K562 (cell line): ENCODE results near the gene PIGX. TPM values are rescaled to one million over a fixed set of nuclear protein-coding genes. Genes with fewer than 3 reads are reported as not detected.

ENCODE experiments used
- CEBPG ChIP-seq, 3 experiments: fragments of 200-800 bp in 1 of 3; sonication (Bioruptor generic) in 1 of 3; sonication (generic) in 1 of 3; formaldehyde crosslinking in 1 of 3; IDR thresholded peaks in 2 of 3; conservative IDR thresholded peaks in 1 of 3; 2 replicates each; pipeline versions ENCODE4 v1.6.1 to v1.8.0; 2016 to 2022; ENCODE audit warnings: missing compliant biosample characterization in 2 of 3, missing genetic modification characterization in 2 of 3, mild to moderate bottlenecking in 1 of 3, missing genetic modification reagents in 1 of 3
- EP400 ChIP-seq: fragments of 450-650 bp; IDR thresholded peaks from 2 replicates; pipeline ENCODE4 v1.6.1; 2017; ENCODE audit warnings: antibody characterized with exemption, mild to moderate bottlenecking, moderate library complexity
- FOXK2 ChIP-seq, 2 experiments: fragments of 450-650 bp; IDR thresholded peaks in 1 of 2; conservative IDR thresholded peaks in 1 of 2; 2 replicates each; pipeline ENCODE4 v1.6.1; 2016; ENCODE audit warnings: low read depth in 2 of 2, mild to moderate bottlenecking in 1 of 2
- HMBOX1 ChIP-seq: sonication (generic); IDR thresholded peaks from 2 replicates; pipeline ENCODE4 v1.6.1; 2016
- HNRNPH1 ChIP-seq: fragments of 200-400 bp; formaldehyde crosslinking; optimal IDR thresholded peaks from 2 replicates; pipeline ENCODE3; 2017; ENCODE audit warnings: low read depth, mild to moderate bottlenecking, low read length, moderate library complexity
- SMAD1 ChIP-seq: fragments of 150-350 bp; IDR thresholded peaks from 2 replicates; pipeline ENCODE4 v1.6.1; 2014; ENCODE audit warnings: low read length, low read depth; ENCODE audit not compliant: partially characterized antibody
- STAT6 ChIP-seq: sonication (generic); formaldehyde crosslinking; IDR thresholded peaks from 2 replicates; pipeline ENCODE4 v1.8.1; 2023; ENCODE audit warnings: mild to moderate bottlenecking, missing genetic modification reagents
- TAF7 ChIP-seq: fragments of 450-650 bp; IDR thresholded peaks from 2 replicates; pipeline ENCODE4 v1.6.1; 2016; ENCODE audit warnings: missing genetic modification characterization, missing compliant biosample characterization
- THAP12 ChIP-seq: fragments of 250-450 bp; sonication (Bioruptor Pico); IDR thresholded peaks from 2 replicates; pipeline ENCODE4 v1.9.0; 2021; ENCODE audit warnings: mild to moderate bottlenecking, inconsistent platforms
- U2AF1 ChIP-seq: fragments of 200-400 bp; formaldehyde crosslinking; optimal IDR thresholded peaks from 2 replicates; pipeline ENCODE3; 2017; ENCODE audit warnings: mild to moderate bottlenecking, low read depth, low read length, moderate library complexity
- XRCC3 ChIP-seq: fragments of 450-650 bp; IDR thresholded peaks from 2 replicates; pipeline ENCODE4 v1.6.1; 2017; ENCODE audit warnings: mild to moderate bottlenecking, moderate library complexity
- ZBTB2 ChIP-seq: fragments of 450-650 bp; IDR thresholded peaks from 2 replicates; pipeline ENCODE4 v1.6.1; 2016; ENCODE audit warnings: antibody characterized with exemption
- ZBTB33 ChIP-seq: sonication (generic); formaldehyde crosslinking; IDR thresholded peaks from 2 replicates; pipeline ENCODE4 v1.8.1; 2023; ENCODE audit warnings: mild to moderate bottlenecking, missing genetic modification reagents
- ZFP36 ChIP-seq: fragments of 150-350 bp; IDR thresholded peaks from 2 replicates; pipeline ENCODE4 v1.6.1; 2018; ENCODE audit warnings: low read length, low read depth; ENCODE audit not compliant: partially characterized antibody
- ZNF146 ChIP-seq: IDR thresholded peaks from one replicate; pipeline ENCODE4 v1.6.1; 2018; ENCODE audit warnings: missing compliant biosample characterization; ENCODE audit not compliant: unreplicated experiment
- ZNF41 ChIP-seq: fragments of 250-450 bp; sonication (Bioruptor Pico); conservative IDR thresholded peaks from 2 replicates; pipeline ENCODE4 v1.4.0; 2020; ENCODE audit warnings: mild to moderate bottlenecking
- ZNF699 ChIP-seq: fragments of 250-450 bp; sonication (Bioruptor Pico); IDR thresholded peaks from 2 replicates; pipeline ENCODE4 v1.8.0; 2021; ENCODE audit warnings: mild to moderate bottlenecking, moderate library complexity; ENCODE audit not compliant: insufficient replicate concordance
- polyA plus RNA-seq, 8 experiments: library from polyadenylated mRNA; depleted of rRNA in 4 of 8; stranded (reverse) in 5 of 8; unstranded in 3 of 8; fragments of >200 nt; fragmentation: Nextera tagmentation in 2 of 8; fragmentation: Illumina TruSeq in 1 of 8; extraction: Ambion mirVana in 2 of 8; extraction: Trizol in 1 of 8; gene quantifications; 2 replicates each; pipeline versions ENCODE4 v1.2.1 to v1.2.3, GENCODE V29; 2011 to 2014; ENCODE audit warnings: inconsistent platforms in 1 of 8, missing spikeins in 1 of 8
- total RNA-seq, 7 experiments: library from RNA; depleted of rRNA in 6 of 7; stranded (reverse); fragments of >200 nt in 6 of 7; fragmentation: Illumina TruSeq in 2 of 7; extraction: Trizol in 2 of 7; gene quantifications; 2 replicates each; pipeline versions ENCODE4 v1.2.1 to v1.2.3, GENCODE V29; 2011 to 2021; ENCODE audit warnings: low replicate concordance in 1 of 7

The PIGX gene
- total and polyA plus RNA-seq, 9 of the 15 experiments (the other 6 are each of a cell fraction or from before 2014, with no cell fraction given): 3.7 to 36.3 (median 26.9) TPM

GRCh38 chr3:196684548-196685407 lies 27.4 kb upstream of the PIGX start (continued):
- TF ChIP-seq ZFP36 (no peak), FOXK2 (conservative IDR thresholded peaks at IDR 0.05 in 1 of 2, IDR thresholded peaks at IDR 0.05 in 1 of 2; ENCODE audit: low read depth in 2 of 2) (no peak), SMAD1 (no peak), U2AF1 (no peak), ZNF146 (no peak), ZBTB33 (CRISPR knock-in tag) (no peak), CEBPG (CRISPR knock-in tag; IDR thresholded peaks at IDR 0.05) (no peak), CEBPG (tag; conservative IDR thresholded peaks at IDR 0.05 in 1 of 2, IDR thresholded peaks at IDR 0.05 in 1 of 2) (no peak), HNRNPH1 (no peak), HMBOX1 (no peak), THAP12 (no peak), ZBTB2 (no peak), ZNF699 (no peak), ZNF41 (CRISPR knock-in tag) (no peak), XRCC3 (no peak), STAT6 (no peak), EP400 (0 out of 2 replicates have a peak, but pooled peaks have one; percentile 18), TAF7 (no peak)
